ENCODE measurements around the gene CEP170B.
A peak's percentile ranks its signal among the peaks of the same experiment; 100 is the strongest.

The CEP170B gene

DNA sequence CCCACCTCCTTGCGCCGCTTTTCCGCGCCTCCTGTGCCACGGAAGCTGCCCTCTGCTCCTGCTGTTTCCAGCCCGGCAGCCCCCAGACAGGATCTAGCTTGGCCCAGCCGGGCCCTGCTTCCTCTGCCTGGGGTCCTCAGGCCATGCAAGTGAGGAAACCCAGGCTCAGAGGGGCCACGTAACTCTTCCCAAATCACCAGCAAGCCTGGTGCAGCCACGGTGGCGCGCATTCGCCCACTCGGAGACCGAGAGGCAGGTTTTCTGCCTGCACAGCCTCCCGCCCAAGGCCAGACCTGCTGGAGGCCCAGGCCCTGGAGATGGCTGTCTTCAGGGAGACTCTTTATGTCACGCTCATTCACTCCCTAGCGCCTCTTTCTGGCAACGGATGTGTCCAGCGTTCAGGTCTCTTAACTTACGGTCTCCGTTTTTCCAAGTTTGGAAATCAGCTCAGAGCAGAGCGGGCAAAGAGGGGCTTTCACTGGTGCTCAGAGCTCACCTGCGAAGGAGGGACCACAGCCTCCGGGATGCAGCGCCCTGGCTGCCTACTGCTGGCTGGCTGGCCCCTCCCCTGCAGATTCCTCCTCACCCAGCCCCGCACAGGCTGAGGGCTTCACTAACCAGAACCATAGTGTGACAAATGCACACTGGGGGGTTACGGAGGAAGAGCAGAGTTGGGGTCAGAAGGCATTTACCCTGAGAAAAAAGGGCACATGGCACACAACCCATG lies 20.6 kb upstream of the CEP170B start:
- H3K4me3 ChIP-seq (ENCODE audit: control insufficient read depth, low read depth, low read length) = no peak overlapping the region
- DNase-seq (ENCODE audit: low read depth) = no peak
- TF ChIP-seq, protein P1, sequence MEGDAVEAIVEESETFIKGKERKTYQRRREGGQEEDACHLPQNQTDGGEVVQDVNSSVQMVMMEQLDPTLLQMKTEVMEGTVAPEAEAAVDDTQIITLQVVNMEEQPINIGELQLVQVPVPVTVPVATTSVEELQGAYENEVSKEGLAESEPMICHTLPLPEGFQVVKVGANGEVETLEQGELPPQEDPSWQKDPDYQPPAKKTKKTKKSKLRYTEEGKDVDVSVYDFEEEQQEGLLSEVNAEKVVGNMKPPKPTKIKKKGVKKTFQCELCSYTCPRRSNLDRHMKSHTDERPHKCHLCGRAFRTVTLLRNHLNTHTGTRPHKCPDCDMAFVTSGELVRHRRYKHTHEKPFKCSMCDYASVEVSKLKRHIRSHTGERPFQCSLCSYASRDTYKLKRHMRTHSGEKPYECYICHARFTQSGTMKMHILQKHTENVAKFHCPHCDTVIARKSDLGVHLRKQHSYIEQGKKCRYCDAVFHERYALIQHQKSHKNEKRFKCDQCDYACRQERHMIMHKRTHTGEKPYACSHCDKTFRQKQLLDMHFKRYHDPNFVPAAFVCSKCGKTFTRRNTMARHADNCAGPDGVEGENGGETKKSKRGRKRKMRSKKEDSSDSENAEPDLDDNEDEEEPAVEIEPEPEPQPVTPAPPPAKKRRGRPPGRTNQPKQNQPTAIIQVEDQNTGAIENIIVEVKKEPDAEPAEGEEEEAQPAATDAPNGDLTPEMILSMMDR (conservative IDR thresholded peaks at IDR 0.05; ENCODE audit: control insufficient read depth, insufficient read depth, low read depth, low read length) = no peak

DNA sequence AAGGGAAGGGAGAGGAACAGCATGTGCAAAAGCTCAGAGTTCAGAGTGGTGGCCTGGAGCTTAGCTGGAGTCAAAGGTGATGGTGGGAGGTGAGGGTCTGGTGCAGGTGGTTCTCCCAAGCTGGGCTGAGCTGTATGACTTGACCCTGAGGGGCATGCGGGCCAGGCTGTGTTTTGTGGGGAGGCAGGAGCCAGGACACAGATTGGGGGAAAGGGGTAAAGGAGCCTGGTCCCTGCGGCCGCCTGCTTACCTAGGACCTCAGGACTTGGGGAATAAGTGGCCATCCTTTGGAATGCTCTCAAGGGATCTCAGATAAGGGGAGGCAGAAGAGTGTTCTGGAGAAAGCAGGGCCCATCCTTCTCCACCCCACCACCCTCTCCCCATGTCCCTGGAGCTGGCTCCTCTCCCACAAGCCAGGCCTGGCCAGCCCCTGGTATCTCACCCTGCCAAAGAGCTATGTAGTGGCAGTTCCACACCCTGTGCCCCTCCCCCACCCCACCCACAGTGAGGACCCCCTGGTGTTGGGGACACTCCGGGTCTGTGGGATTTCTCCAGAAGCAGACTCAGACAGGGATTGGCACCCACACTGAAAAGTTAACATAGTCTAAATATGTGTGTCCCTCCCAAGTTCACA lies 19.9 kb upstream of the CEP170B start:
- H3K4me3 ChIP-seq (ENCODE audit: control insufficient read depth, low read depth, low read length) = no peak overlapping the region
- DNase-seq (ENCODE audit: low read depth) = no peak
- TF ChIP-seq, protein P1 (conservative IDR thresholded peaks at IDR 0.05; ENCODE audit: control insufficient read depth, insufficient read depth, low read depth, low read length) = no peak

DNA sequence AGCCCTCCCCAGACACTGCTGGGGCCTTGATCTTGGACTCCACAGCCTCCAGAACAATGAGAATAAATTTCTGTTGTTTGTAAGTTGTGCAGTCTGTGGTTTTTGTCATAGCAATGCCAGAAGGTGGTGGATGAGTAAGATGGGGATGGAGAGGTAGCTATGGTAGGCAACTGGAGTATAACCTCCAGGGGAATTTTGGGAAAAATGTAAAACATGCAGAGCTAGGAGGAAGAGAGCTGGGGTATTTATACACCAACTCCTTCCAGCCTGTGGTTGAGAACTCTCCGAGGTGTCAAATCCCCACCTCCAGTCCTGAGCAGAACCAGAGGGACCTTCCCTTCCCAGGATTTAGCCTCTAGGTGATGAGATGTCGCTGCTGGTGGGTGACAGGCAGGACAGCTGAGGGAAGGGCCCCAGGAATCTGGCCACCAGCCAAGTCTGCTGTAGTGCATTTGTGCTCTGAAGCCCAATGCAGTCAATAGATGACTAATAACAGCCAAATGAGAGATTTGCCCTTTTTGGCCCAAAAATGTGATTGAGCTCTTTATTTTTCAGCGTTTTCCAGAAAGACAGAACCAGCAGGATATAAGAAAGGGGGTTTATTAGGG lies 19.1 kb upstream of the CEP170B start:
- TF ChIP-seq, protein P1 (conservative IDR thresholded peaks at IDR 0.05; ENCODE audit: control insufficient read depth, insufficient read depth, low read depth, low read length) = no peak
- no peak overlapping the region for H3K4me3 ChIP-seq (ENCODE audit: control insufficient read depth, low read depth, low read length)
- no peak for DNase-seq (ENCODE audit: low read depth)

GRCh38 chr14:104852280-104852663 lies 12.8 kb upstream of the CEP170B start:
- no peak overlapping the region for H3K4me3 ChIP-seq (ENCODE audit: control insufficient read depth, low read depth, low read length)
- peak; percentile 20 for DNase-seq (ENCODE audit: low read depth)
- TF ChIP-seq, protein P1 (conservative IDR thresholded peaks at IDR 0.05; ENCODE audit: control insufficient read depth, insufficient read depth, low read depth, low read length) = no peak

GRCh38 chr14:104855532-104856090 lies 9.5 kb upstream of the CEP170B start:
- no peak for DNase-seq (ENCODE audit: low read depth)
- TF ChIP-seq, protein P1 (conservative IDR thresholded peaks at IDR 0.05; ENCODE audit: control insufficient read depth, insufficient read depth, low read depth, low read length) = no peak
- H3K4me3 ChIP-seq (ENCODE audit: control insufficient read depth, low read depth, low read length) = no peak overlapping the region

- H3K4me3 ChIP-seq (ENCODE audit: control insufficient read depth, low read depth, low read length) = no peak overlapping the region
- DNase-seq (ENCODE audit: low read depth) = no peak
- TF ChIP-seq, protein P1 (conservative IDR thresholded peaks at IDR 0.05; ENCODE audit: control insufficient read depth, insufficient read depth, low read depth, low read length) = no peak
Measured at GRCh38 chr14:104856157-104856868, 8.8 kb upstream of the CEP170B start.

All from fibroblast of mammary gland (primary cell).